A673 (cell line): ENCODE data around the gene MIEF1. TPM values are rescaled to one million over a fixed set of nuclear protein-coding genes. Genes with fewer than 3 reads are reported as not detected.

ENCODE experiments used
- BruUV-seq: library from RNA; stranded (reverse); fragments of 400-500 nt; replicated peaks from 2 replicates; lab custom pipeline; 2021; lab: Mats Ljungman, UMichigan
- CTCF ChIA-PET: fragments of 300-600 bp; sonication (Branson Sonifier 250); formaldehyde crosslinking; loops from one replicate; lab custom pipeline; 2022; ENCODE audit warnings: antibody characterized with exemption; lab: Charles Lee
- POLR2A ChIA-PET: fragments of 300-600 bp; sonication (Branson Sonifier 250); formaldehyde crosslinking; loops from one replicate; lab custom pipeline; 2022; ENCODE audit warnings: antibody characterized with exemption; ENCODE audit not compliant: low non-redundant PET; lab: Charles Lee
- DNase-seq: peaks from one replicate; pipeline ENCODE4 v3.0.0-alpha.2; 2015; ENCODE audit warnings: low spot score
- H3K27ac ChIP-seq: fragments of 200-600 bp; sonication (generic); 2 replicates; pipeline ENCODE4 v1.5.1; 2016; ENCODE audit warnings: mixed run types, low read depth, mild to moderate bottlenecking, mixed read lengths, antibody characterized with exemption, low read length; ENCODE audit not compliant: poor library complexity, severe bottlenecking
- H3K27me3 ChIP-seq: fragments of 200-600 bp; sonication (generic); replicated peaks from 2 replicates; pipeline ENCODE4 v1.6.1; 2017; ENCODE audit warnings: mixed run types, low read depth, mild to moderate bottlenecking, mixed read lengths, antibody characterized with exemption, low read length; ENCODE audit not compliant: insufficient read depth, poor library complexity
- H3K36me3 ChIP-seq: fragments of 200-600 bp; sonication (generic); 2 replicates; pipeline ENCODE4 v1.6.1; 2016; ENCODE audit warnings: mixed run types, mild to moderate bottlenecking, mixed read lengths, antibody characterized with exemption, low read length; ENCODE audit not compliant: insufficient read depth, poor library complexity, severe bottlenecking
- H3K4me1 ChIP-seq: fragments of 200-600 bp; sonication (generic); 2 replicates; pipeline ENCODE4 v1.6.1; 2017; ENCODE audit warnings: mixed run types, mild to moderate bottlenecking, mixed read lengths, antibody characterized with exemption, low read length; ENCODE audit not compliant: insufficient read depth, poor library complexity, severe bottlenecking
- H3K4me3 ChIP-seq: fragments of 200-600 bp; sonication (generic); 2 replicates; pipeline ENCODE4 v1.5.1; 2016; ENCODE audit warnings: low read depth, mixed run types, mild to moderate bottlenecking, mixed read lengths, low read length; ENCODE audit not compliant: poor library complexity, severe bottlenecking
- H3K9me3 ChIP-seq: fragments of 200-600 bp; sonication (generic); 2 replicates; pipeline ENCODE4 v1.6.1; 2016; ENCODE audit warnings: mixed run types, low read depth, mild to moderate bottlenecking, mixed read lengths, antibody characterized with exemption, low read length; ENCODE audit not compliant: poor library complexity, severe bottlenecking
- EZH2 ChIP-seq: fragments of 200-600 bp; sonication (generic); IDR thresholded peaks from 2 replicates; pipeline ENCODE4 v1.6.1; 2017; ENCODE audit warnings: borderline replicate concordance, low read depth, mild to moderate bottlenecking, mixed read lengths, antibody characterized with exemption, low read length; ENCODE audit not compliant: poor library complexity, severe bottlenecking
- intact Hi-C: fragments of 100-400 bp; cut with micrococcal nuclease; formaldehyde crosslinking; loops from one replicate; pipeline ENCODE4 v1.10.0; 2022; ENCODE audit not compliant: unreplicated experiment
- total RNA-seq: library from RNA; stranded (reverse); gene quantifications from 2 replicates; pipeline ENCODE4 v1.2.3, GENCODE V29; 2021
- TF ChIP-seq, protein P1 (sequence below): fragments of 300-800, 200-600 bp; sonication (generic); conservative IDR thresholded peaks from 2 replicates; pipeline ENCODE4 v1.5.1; 2017; ENCODE audit warnings: low read depth, mild to moderate bottlenecking, antibody characterized with exemption, low read length, moderate library complexity, mixed read lengths

The MIEF1 gene
- total RNA-seq, 1 experiment from 2014 or later, result 55.1 TPM

DNA sequence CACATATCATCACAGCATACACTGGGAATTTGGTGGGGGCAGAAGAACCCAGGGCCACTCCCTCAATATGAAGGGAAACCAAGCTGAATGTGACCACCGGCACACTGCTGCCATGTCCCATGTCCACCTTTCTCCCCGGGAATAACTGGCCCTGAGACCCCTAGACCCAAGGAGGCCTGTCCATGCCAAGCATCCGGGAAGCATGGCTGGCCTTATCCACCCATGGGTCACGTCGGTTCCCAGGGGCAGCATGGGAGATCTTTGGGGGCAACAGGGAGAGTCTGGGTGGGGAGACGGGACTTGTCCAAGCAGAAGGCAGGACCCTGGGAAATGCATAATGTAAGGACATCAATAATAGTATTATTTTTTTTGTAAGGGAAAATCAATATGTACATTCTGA is 10.4 kb upstream of the MIEF1 start:
- POLR2A ChIA-PET, result no interaction called here
- H3K36me3 ChIP-seq, result no peaks in the 10 kb centered on the region
- no peaks in the 10 kb centered on the region for H3K4me1 ChIP-seq
- no peaks in the 10 kb centered on the region for H3K27me3 ChIP-seq
- H3K9me3 ChIP-seq, result no peaks in the 10 kb centered on the region
- CTCF ChIA-PET, result interaction anchor here (0.6 to 1.6 kb wide), 2 partner anchors 37 to 534 kb away, joined by 5 to 7 read pairs; no protein-coding TSS in a partner anchor
- TF ChIP-seq, protein P1, sequence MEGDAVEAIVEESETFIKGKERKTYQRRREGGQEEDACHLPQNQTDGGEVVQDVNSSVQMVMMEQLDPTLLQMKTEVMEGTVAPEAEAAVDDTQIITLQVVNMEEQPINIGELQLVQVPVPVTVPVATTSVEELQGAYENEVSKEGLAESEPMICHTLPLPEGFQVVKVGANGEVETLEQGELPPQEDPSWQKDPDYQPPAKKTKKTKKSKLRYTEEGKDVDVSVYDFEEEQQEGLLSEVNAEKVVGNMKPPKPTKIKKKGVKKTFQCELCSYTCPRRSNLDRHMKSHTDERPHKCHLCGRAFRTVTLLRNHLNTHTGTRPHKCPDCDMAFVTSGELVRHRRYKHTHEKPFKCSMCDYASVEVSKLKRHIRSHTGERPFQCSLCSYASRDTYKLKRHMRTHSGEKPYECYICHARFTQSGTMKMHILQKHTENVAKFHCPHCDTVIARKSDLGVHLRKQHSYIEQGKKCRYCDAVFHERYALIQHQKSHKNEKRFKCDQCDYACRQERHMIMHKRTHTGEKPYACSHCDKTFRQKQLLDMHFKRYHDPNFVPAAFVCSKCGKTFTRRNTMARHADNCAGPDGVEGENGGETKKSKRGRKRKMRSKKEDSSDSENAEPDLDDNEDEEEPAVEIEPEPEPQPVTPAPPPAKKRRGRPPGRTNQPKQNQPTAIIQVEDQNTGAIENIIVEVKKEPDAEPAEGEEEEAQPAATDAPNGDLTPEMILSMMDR, result no peak
- TF ChIP-seq EZH2, result no peak
- H3K27ac ChIP-seq, result no peak overlapping the region
- BruUV-seq, result no TSS peak
- no peak for DNase-seq
- intact Hi-C loops, result no loop called here
- no peak overlapping the region for H3K4me3 ChIP-seq

DNA sequence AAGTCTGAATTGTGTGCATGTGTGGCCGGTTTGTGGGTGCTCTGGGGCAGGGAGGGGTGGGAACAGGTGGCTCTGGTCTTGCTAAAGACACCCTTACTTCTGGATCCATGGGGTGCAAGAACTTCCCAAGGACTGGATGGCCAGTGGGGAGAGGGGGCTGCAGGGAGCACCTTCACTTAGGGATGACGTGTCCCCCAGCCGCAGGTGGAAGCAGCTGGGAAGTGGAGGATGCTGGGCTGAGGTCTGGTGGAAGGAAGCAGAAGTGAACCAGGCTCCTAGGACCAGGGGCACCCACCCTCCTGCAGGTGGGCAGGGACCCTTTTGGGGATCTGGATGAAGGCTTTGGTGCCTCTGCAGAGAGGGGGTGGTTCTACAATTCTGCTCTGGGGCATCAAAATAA is 9.9 kb upstream of the MIEF1 start:
- DNase-seq, result no peak
- intact Hi-C loops, result no loop called here
- CTCF ChIA-PET, result interaction anchor here (0.6 kb wide), 1 partner anchor 533 kb away, joined by 5 read pairs; no protein-coding TSS in a partner anchor
- POLR2A ChIA-PET, result no interaction called here
- TF ChIP-seq, protein P1, result no peak
- H3K9me3 ChIP-seq, result no peaks in the 10 kb centered on the region
- H3K36me3 ChIP-seq, result no peaks in the 10 kb centered on the region
- BruUV-seq, result no TSS peak
- H3K27me3 ChIP-seq, result no peaks in the 10 kb centered on the region
- no peak overlapping the region for H3K27ac ChIP-seq
- H3K4me3 ChIP-seq, result no peak overlapping the region
- H3K4me1 ChIP-seq, result no peaks in the 10 kb centered on the region

DNA sequence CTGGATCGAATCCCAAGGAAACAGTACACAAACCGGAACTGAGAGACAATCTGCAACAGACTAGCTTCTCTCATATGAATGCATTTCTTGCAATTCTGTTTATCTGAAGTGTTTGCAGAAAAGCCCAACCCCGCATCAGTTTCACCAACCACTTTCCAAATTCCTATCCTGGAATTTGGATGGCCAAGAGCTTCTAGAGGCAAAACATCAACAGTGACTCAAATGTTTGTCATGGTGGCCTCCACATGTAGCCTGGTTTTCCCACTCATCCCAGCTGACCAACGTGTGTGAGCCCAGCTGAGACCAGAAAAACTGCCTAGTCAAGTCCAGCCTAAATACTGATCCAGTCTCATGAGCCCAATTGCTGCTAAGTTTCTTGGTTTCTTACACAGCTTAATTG is 8.3 kb upstream of the MIEF1 start:
- no peak for DNase-seq
- TF ChIP-seq, protein P1, result no peak
- TF ChIP-seq EZH2, result no peak

More for the DNA sequence above, 8.3 kb upstream of the MIEF1 start:
- no peak overlapping the region for H3K27ac ChIP-seq
- no peaks in the 10 kb centered on the region for H3K36me3 ChIP-seq
- no peaks in the 10 kb centered on the region for H3K9me3 ChIP-seq
- intact Hi-C loops, result no loop called here
- no TSS peak for BruUV-seq
- H3K27me3 ChIP-seq, result no peaks in the 10 kb centered on the region
- peaks cover 6% of the 10 kb centered on the region for H3K4me1 ChIP-seq
- ChIA-PET CTCF (interaction anchor here (0.6 to 2.0 kb wide), 2 partner anchors 36 to 100 kb away, joined by 4 to 20 read pairs; no protein-coding TSS in a partner anchor), POLR2A (interaction anchor here (0.6 kb wide), 1 partner anchor 18 kb away, joined by 4 read pairs; no protein-coding TSS in a partner anchor)
- no peak overlapping the region for H3K4me3 ChIP-seq
